ENCODE results near the gene HABP2.

DNA sequence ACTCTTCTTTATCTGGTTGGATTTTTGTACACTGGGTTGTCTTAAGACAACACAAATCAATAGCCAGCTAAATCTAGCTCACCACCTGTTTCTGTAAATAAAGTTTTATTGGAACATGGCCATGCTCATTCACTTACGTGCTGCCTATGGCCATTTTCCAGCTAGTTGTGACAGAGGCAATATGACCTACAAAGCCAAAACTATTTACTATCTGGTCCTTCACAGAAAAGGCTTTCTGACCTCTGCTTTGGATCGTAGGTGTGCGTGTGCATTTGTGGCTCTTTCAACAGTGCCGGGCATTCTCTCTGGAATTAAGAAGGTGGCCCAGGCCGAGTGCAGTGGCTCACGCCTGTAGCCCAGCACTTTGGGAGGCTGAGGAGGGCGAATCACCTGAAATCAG lies 65.5 kb downstream of the HABP2 start:
- TF ChIP-seq, protein P1, sequence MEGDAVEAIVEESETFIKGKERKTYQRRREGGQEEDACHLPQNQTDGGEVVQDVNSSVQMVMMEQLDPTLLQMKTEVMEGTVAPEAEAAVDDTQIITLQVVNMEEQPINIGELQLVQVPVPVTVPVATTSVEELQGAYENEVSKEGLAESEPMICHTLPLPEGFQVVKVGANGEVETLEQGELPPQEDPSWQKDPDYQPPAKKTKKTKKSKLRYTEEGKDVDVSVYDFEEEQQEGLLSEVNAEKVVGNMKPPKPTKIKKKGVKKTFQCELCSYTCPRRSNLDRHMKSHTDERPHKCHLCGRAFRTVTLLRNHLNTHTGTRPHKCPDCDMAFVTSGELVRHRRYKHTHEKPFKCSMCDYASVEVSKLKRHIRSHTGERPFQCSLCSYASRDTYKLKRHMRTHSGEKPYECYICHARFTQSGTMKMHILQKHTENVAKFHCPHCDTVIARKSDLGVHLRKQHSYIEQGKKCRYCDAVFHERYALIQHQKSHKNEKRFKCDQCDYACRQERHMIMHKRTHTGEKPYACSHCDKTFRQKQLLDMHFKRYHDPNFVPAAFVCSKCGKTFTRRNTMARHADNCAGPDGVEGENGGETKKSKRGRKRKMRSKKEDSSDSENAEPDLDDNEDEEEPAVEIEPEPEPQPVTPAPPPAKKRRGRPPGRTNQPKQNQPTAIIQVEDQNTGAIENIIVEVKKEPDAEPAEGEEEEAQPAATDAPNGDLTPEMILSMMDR (IDR thresholded peaks at IDR 0.05) = no peak
- TF ChIP-seq POLR2A (IDR thresholded peaks at IDR 0.05) = no peak

All from heart left ventricle (tissue), 13 donors.